ENCODE data around the gene DCAF17.
"Not testable (repeated sequence)": the region's sequence is repeated elsewhere in the genome, so short reads cannot be mapped to it uniquely, and the experiment has no call there.

Gene DCAF17

GRCh38 chr2:171514908-171515582 is 81.0 kb downstream of the DCAF17 start:
- DNase-seq (ENCODE audit: low read depth), result no peak

DNA sequence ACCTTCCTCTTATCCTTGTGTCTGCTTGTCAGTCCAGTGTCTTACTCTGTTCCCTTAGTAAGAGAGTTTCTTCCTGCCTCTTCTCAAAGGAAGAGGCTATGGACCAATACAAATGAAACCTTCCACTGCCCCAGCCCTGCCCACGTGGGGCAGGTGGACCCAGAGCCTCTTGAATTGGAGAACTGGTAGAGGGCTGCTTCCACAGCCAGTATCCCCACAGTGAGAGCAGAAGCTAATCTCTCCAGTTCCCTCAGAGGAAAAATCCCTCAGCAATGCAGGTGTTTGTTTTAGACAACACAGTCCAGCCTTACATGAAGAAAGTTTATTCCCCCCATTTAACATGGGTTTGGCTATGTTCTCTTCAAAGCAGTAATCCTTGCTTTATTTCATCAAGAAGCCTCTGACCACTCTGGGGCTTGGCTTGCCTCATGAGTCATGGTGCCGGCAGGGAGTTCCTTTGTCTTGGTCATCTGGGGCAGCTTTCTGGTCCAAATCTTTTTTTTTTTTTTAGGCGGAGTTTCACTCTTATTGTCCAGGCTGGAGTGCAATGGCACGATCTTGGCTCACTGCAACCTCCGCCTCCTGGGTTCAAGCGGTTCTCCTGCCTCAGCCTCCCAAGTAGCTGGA is 81.8 kb downstream of the DCAF17 start:
- no peak for DNase-seq (ENCODE audit: low read depth)

- no peak for DNase-seq (ENCODE audit: low read depth)
Measured at GRCh38 chr2:171516793-171517192, 82.8 kb downstream of the DCAF17 start.

DNA sequence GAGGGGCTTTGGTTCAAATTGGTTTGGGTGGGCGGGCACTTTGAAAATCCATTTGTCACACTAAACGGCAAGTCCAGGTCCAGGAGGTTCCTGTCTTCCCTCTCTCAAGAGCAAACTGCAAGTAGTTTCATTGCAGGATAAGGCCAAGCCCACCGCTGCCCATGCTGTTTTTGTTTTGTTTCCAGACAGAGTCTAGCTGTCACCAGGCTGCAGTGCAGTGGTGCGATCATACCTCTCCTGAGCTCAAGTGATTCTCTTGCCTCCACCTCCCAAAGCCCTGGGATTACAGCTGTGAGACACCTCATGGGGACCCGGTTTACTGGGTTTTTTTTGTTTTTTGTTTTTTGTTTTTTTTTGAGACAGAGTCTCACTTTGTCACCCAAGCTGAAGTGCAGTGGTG is 86.4 kb downstream of the DCAF17 start:
- no peak for DNase-seq (ENCODE audit: low read depth)

DNA sequence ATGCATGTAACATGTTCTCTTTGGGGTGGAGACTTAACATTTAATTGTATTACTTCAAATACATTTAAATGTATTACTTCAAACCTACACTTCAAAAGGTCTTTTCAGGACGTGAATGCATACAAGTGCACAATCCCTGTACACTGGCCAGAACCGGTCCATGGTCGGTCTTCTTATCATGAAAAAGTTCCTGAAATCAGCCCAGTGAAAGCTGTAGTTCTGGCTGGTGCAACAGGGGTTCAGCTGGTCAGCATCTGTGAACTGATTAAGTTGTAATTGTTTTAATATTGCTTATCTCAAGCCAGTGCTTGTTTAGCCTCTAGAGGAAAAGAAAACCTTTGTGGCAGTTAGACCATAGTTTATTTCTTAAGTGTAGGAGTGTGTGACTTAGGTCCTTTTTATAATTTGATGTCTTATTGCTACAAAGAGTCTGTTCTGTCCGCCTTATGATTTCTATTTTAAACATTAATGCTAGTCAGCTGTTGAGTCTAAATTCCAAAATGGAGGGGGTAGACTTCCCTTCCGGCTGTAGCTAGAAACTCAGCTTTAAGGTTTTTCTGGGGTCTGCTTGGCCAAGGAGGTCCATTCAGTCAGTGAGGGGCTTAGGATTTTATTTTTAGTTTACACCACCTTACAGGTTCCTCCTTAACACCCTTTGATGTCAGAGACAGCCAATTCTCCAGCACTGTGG is 87.5 kb downstream of the DCAF17 start:
- DNase-seq (ENCODE audit: low read depth), result no peak

GRCh38 chr2:171522052-171522787 is 88.2 kb downstream of the DCAF17 start, which contains the start of gene CYBRD1:
TSS of gene CYBRD1 (plus strand) at chr2:171522474. CDS start at chr2:171522546, 72 bp downstream.
- DNase-seq (ENCODE audit: low read depth), result no peak

GRCh38 chr2:171522788-171523087 is 88.7 kb downstream of the DCAF17 start:
- no peak for DNase-seq (ENCODE audit: low read depth)

- no peak for DNase-seq (ENCODE audit: low read depth)
Measured at GRCh38 chr2:171523088-171524017, 89.3 kb downstream of the DCAF17 start.

DNA sequence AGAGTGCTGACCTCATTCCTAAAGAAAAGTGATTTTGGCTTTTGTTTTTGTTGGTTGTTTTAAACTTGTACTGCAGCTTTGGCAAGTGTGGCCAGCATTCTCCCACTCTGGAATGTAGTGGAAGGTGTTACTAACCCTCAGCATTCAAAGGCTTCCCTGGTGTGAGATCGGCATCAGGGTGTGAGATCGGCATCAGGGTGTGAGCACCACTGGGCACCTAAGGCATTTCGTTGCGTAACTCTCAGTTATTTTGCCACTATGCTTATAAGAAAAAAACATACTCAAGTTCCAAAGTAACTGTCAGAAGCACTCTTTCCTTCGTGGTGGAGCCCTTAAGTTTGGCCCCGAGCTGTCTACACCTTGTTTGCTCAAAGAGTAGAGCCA is 90.0 kb downstream of the DCAF17 start:
- no peak for DNase-seq (ENCODE audit: low read depth)

GRCh38 chr2:171529914-171530313 is 95.9 kb downstream of the DCAF17 start:
- no peak for DNase-seq (ENCODE audit: low read depth)

DNA sequence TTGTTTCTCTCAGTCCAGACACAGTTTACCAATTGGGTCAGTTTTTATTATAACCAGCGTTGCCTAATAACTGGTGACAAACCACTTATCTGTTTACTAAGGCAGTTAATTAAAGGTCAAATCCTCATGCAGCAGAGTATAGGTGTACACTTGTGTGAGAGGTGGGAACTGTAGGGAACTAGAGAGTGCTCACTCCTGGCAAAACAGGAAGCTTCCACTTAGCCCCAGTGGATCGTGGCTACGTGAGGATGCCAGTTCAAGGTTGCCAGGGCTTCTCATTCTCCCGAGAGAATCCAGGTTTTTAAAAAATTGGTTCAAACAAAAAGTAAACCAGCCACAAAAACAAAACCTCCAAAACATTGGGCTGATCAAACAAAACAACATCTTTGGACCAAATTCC is 96.4 kb downstream of the DCAF17 start:
- no peak for DNase-seq (ENCODE audit: low read depth)

GRCh38 chr2:171530859-171531258 is 96.8 kb downstream of the DCAF17 start:
- DNase-seq (ENCODE audit: low read depth), result not testable (repeated sequence)

DNA sequence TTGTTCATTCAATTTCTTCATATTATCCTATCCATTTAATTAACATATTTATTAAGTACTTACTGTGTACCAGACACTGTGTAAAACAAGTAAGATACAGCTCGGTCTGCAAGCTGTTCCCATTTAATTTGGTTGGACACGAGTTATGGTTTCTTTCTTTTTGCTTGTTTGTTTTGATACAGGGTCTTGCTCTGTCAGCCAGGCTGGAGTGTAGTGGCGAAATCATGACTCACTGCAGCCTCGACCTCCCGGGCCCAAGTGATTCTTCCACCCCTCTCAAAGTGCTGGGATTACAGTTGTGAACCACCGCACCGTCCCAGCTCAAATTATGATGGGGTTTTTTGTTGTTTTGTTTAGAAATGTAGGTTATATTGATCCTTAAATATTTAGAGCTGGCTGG is 97.3 kb downstream of the DCAF17 start:
- DNase-seq (ENCODE audit: low read depth), result no peak

GRCh38 chr2:171531836-171532450 is 97.9 kb downstream of the DCAF17 start:
- DNase-seq (ENCODE audit: low read depth), result no peak

- no peak for DNase-seq (ENCODE audit: low read depth)
Measured at GRCh38 chr2:171533331-171533730, 99.3 kb downstream of the DCAF17 start.
